GM12878 (cell line): ENCODE results near the gene NAA60. TPM values are rescaled to one million over a fixed set of nuclear protein-coding genes. Genes with fewer than 3 reads are reported as not detected.

ENCODE experiments used
- ATAC-seq: fragments of 200-7000 bp; cut with Tn5 transposase; 3 replicates; pipeline ENCODE4 v1.9.1; 2020; ENCODE audit warnings: mild to moderate bottlenecking, moderate library complexity
- BruUV-seq: library from RNA; stranded (reverse); fragments of 400-500 nt; replicated peaks from 2 replicates; lab custom pipeline; 2021; lab: Mats Ljungman, UMichigan
- CTCF ChIA-PET: fragments of 300-600 bp; sonication (Branson Sonifier 250); formaldehyde crosslinking; extraction: SDS; loops from one replicate; lab custom pipeline; 2021; ENCODE audit warnings: inconsistent platforms; lab: Yijun Ruan, JAX
- POLR2A ChIA-PET: fragments of 350-600 bp; formaldehyde crosslinking; extraction: SDS; loops from one replicate; lab custom pipeline; 2021; ENCODE audit warnings: inconsistent platforms; lab: Charles Lee
- RAD21 ChIA-PET: fragments of 300-600 bp; sonication (Branson Sonifier 250); formaldehyde crosslinking; loops from one replicate; lab custom pipeline; 2023; ENCODE audit warnings: antibody characterized with exemption; ENCODE audit not compliant: unreplicated experiment; lab: Charles Lee
- SMC1A ChIA-PET: fragments of 300-600 bp; sonication (Branson Sonifier 250); formaldehyde crosslinking; loops from one replicate; lab custom pipeline; 2023; ENCODE audit not compliant: unreplicated experiment, uncharacterized antibody; lab: Charles Lee
- DNase-seq: peaks from one replicate; pipeline ENCODE4 v3.0.0-alpha.2; 2011; ENCODE audit warnings: low read depth, low spot score
- FAIRE-seq: peaks from 3 replicates; lab custom pipeline; 2011; peaks lifted over from hg19 to GRCh38; lab: Jason Lieb, UNC
- H2AFZ ChIP-seq: 2 replicates; pipeline ENCODE4 v1.6.0; 2011; ENCODE audit warnings: low read depth, low read length, control low read depth; ENCODE audit not compliant: control insufficient read depth
- H3K27ac ChIP-seq: 2 replicates; pipeline ENCODE4 v1.5.1; 2011; ENCODE audit warnings: control low read depth; ENCODE audit not compliant: control insufficient read depth, insufficient read depth
- H3K27me3 ChIP-seq, 2 experiments: replicated peaks in 1 of 2; 2 replicates each; pipeline versions ENCODE4 v1.6.0 to v1.6.1; 2011; ENCODE audit warnings: low read length in 1 of 2; ENCODE audit not compliant: control insufficient read depth in 2 of 2, insufficient read depth in 2 of 2
- H3K36me3 ChIP-seq, 2 experiments: 2 replicates each; pipeline ENCODE4 v1.5.1; 2011; ENCODE audit warnings: low read length in 1 of 2; ENCODE audit not compliant: control insufficient read depth in 2 of 2, insufficient read depth in 2 of 2
- H3K4me1 ChIP-seq: 2 replicates; pipeline ENCODE4 v1.6.1; 2011; ENCODE audit warnings: mild to moderate bottlenecking, low read length, moderate library complexity, mixed read lengths; ENCODE audit not compliant: control insufficient read depth, insufficient read depth
- H3K4me2 ChIP-seq: 2 replicates; pipeline ENCODE4 v1.6.0; 2011; ENCODE audit warnings: control low read depth; ENCODE audit not compliant: control insufficient read depth, insufficient read depth
- H3K4me3 ChIP-seq: fragments of 200-600 bp; sonication (generic); 2 replicates; pipeline ENCODE4 v1.5.1; 2016
- H3K79me2 ChIP-seq: 2 replicates; pipeline ENCODE4 v1.6.0; 2011; ENCODE audit warnings: low read length; ENCODE audit not compliant: control insufficient read depth, insufficient read depth
- H3K9ac ChIP-seq: 2 replicates; pipeline ENCODE4 v1.8.0; 2011; ENCODE audit warnings: low read length, control low read depth, mixed read lengths; ENCODE audit not compliant: control insufficient read depth, insufficient read depth
- H3K9me3 ChIP-seq: replicated peaks from 3 replicates; pipeline ENCODE4 v1.5.1; 2011; ENCODE audit warnings: mild to moderate bottlenecking, low read length; ENCODE audit not compliant: control insufficient read depth, insufficient read depth
- H4K20me1 ChIP-seq: 2 replicates; pipeline ENCODE4 v1.6.0; 2011; ENCODE audit not compliant: control insufficient read depth, insufficient read depth
- ATF7 ChIP-seq: fragments of 450-650 bp; IDR thresholded peaks from 2 replicates; pipeline ENCODE4 v1.6.1; 2016; ENCODE audit warnings: low read depth, mild to moderate bottlenecking
- CEBPB ChIP-seq, 2 experiments: fragments of 150-350 bp in 1 of 2; IDR thresholded peaks; 2 replicates each; pipeline ENCODE4 v1.6.1; 2012 to 2014; ENCODE audit warnings: low read depth in 2 of 2, low read length in 2 of 2, borderline replicate concordance in 1 of 2, inconsistent platforms in 1 of 2
- CREB1 ChIP-seq: IDR thresholded peaks from 2 replicates; pipeline ENCODE4 v1.6.1; 2012; ENCODE audit warnings: low read depth, mild to moderate bottlenecking, inconsistent platforms
- FOXK2 ChIP-seq: fragments of 450-650 bp; IDR thresholded peaks from 2 replicates; pipeline ENCODE4 v1.6.1; 2017; ENCODE audit warnings: mild to moderate bottlenecking, moderate library complexity
- KAT2A ChIP-seq: conservative IDR thresholded peaks from 2 replicates; pipeline ENCODE4 v1.6.1; 2011; ENCODE audit warnings: low read depth, low read length; ENCODE audit not compliant: control insufficient read depth
- KLF5 ChIP-seq: fragments of 450-650 bp; IDR thresholded peaks from 2 replicates; pipeline ENCODE4 v1.6.1; 2014; ENCODE audit warnings: mild to moderate bottlenecking; ENCODE audit not compliant: partially characterized antibody
- LARP7 ChIP-seq: fragments of 450-650 bp; IDR thresholded peaks from 2 replicates; pipeline ENCODE4 v1.6.1; 2017; ENCODE audit warnings: mild to moderate bottlenecking
- PAX5 ChIP-seq: IDR thresholded peaks from 2 replicates; pipeline ENCODE4 v1.6.1; 2011; ENCODE audit warnings: low read depth, low read length, borderline replicate concordance
- POLR2AphosphoS2 ChIP-seq: IDR thresholded peaks from 2 replicates; pipeline ENCODE4 v1.6.1; 2011; ENCODE audit warnings: low read depth, mild to moderate bottlenecking, low read length, improper control_type of control experiment, moderate library complexity
- SIX5 ChIP-seq: IDR thresholded peaks from 2 replicates; pipeline ENCODE4 v1.6.1; 2011; ENCODE audit warnings: mild to moderate bottlenecking, low read depth, low read length, moderate library complexity; ENCODE audit not compliant: severe bottlenecking
- SMC3 ChIP-seq: IDR thresholded peaks from 2 replicates; pipeline ENCODE4 v1.6.1; 2011; ENCODE audit warnings: low read length, improper control_type of control experiment, borderline replicate concordance
- STAT3 ChIP-seq: IDR thresholded peaks from 2 replicates; pipeline ENCODE4 v1.6.1; 2011; ENCODE audit warnings: low read depth, low read length, improper control_type of control experiment
- YBX1 ChIP-seq: fragments of 450-650 bp; IDR thresholded peaks from 2 replicates; pipeline ENCODE4 v1.6.1; 2016; ENCODE audit warnings: antibody characterized with exemption
- YY1 ChIP-seq: IDR thresholded peaks from 2 replicates; pipeline ENCODE4 v1.6.1; 2011; ENCODE audit warnings: low read depth, mild to moderate bottlenecking, low read length
- WGBS: methylation state at CpG from one replicate; pipeline ENCODE4 v1.1.6; 2016; ENCODE audit warnings: low lambda C conversion rate; ENCODE audit not compliant: insufficient replicate concordance, insufficient coverage; ENCODE audit errors: missing lambda C conversion rate; 5-methylcytosine and 5-hydroxymethylcytosine counted together
- in situ Hi-C: fragments of 300-500 bp; cut with MboI; formaldehyde crosslinking; loops from 9 replicates; pipeline ENCODE4 v1.14.3; 2018; ENCODE audit warnings: mixed read lengths
- intact Hi-C: fragments of 100-400 bp; cut with micrococcal nuclease; formaldehyde crosslinking; loops from one replicate; pipeline ENCODE4 v1.14.2; 2022; ENCODE audit not compliant: unreplicated experiment
- polyA plus RNA-seq, 11 experiments: library from polyadenylated mRNA; depleted of rRNA in 4 of 11; unstranded in 6 of 11; stranded (reverse) in 5 of 11; fragments of >200 nt; fragmentation: Nextera tagmentation in 4 of 11; fragmentation: Illumina TruSeq in 1 of 11; extraction: Ambion mirVana in 4 of 11; extraction: Trizol in 1 of 11; gene quantifications; 1 replicate in 1 of 11; 2 replicates in 10 of 11; pipeline versions ENCODE4 v1.2.1 to v1.2.3, GENCODE V29; 2011 to 2016; ENCODE audit warnings: inconsistent platforms in 2 of 11, missing spikeins in 2 of 11, low read depth in 1 of 11
- total RNA-seq, 4 experiments: library from RNA; depleted of rRNA in 3 of 4; stranded (reverse); fragments of >200 nt in 3 of 4; fragmentation: Illumina TruSeq in 1 of 4; extraction: Trizol in 1 of 4; gene quantifications; 2 replicates each; pipeline versions ENCODE4 v1.2.1 to v1.2.3, GENCODE V29; 2013 to 2021
- TF ChIP-seq, protein P1 (sequence below): fragments of 450-650 bp; IDR thresholded peaks from 2 replicates; pipeline ENCODE4 v1.6.1; 2017; ENCODE audit warnings: mild to moderate bottlenecking

NAA60 gene
- total and polyA plus RNA-seq, 10 of the 15 experiments (the other 5 are each of a cell fraction or from before 2014, with no cell fraction given): 6.2 to 43.1 (median 34.6) TPM

DNA sequence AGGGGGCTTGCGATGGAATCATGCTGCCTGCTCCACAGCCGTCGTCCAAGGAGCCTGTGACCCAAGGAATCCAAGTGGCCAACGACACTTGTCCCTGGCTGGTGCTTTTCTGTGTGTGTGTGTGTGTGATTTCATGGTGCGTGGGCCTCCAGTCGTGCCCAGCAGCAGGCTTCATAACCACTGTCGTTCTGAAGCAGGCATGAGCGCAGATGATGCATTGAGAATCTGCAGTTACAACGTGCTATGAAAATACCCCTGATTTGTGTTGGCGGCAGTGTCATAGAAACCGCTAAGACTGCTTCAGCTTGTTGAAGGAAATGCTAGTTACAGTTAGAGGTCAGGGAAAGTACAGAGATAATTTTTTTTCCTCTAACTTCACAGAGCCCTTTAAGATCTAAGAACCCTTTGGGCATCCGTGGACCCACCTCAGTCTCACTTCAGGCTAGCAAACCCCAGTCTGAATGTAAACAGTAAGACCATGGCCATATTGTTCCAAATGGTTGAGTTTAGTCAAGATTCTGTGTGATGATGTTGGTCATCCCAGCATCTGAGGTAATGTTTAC is 36.3 kb downstream of the NAA60 start:
- no peaks in the 10 kb centered on the region for H4K20me1 ChIP-seq
- no peaks in the 10 kb centered on the region for H3K4me1 ChIP-seq
- TF ChIP-seq FOXK2 (no peak), KAT2A (no peak)
- TF ChIP-seq, protein P1, sequence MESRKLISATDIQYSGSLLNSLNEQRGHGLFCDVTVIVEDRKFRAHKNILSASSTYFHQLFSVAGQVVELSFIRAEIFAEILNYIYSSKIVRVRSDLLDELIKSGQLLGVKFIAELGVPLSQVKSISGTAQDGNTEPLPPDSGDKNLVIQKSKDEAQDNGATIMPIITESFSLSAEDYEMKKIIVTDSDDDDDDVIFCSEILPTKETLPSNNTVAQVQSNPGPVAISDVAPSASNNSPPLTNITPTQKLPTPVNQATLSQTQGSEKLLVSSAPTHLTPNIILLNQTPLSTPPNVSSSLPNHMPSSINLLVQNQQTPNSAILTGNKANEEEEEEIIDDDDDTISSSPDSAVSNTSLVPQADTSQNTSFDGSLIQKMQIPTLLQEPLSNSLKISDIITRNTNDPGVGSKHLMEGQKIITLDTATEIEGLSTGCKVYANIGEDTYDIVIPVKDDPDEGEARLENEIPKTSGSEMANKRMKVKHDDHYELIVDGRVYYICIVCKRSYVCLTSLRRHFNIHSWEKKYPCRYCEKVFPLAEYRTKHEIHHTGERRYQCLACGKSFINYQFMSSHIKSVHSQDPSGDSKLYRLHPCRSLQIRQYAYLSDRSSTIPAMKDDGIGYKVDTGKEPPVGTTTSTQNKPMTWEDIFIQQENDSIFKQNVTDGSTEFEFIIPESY: peak; percentile 63; the same call in 1 of the 2 replicates
- CTCF ChIA-PET: no interaction called here
- in situ Hi-C loops: no loop called here
- no peak overlapping the region for H3K9ac ChIP-seq
- WGBS: 68% methylated on average over 12 of the region's 12 CpGs
- FAIRE-seq (no peak), DNase-seq (no peak), ATAC-seq (no peak)
- intact Hi-C loops: no loop called here
- peaks cover 5 to 34% of the 10 kb centered on the region in 2 experiments; a peak in 3 of 4 replicates for H3K36me3 ChIP-seq
- no peaks in the 10 kb centered on the region for H3K9me3 ChIP-seq
- H3K27ac ChIP-seq: no peak overlapping the region
- POLR2A ChIA-PET: no interaction called here
- no peak overlapping the region for H3K4me3 ChIP-seq
- no peak overlapping the region for H3K4me2 ChIP-seq
- no TSS peak for BruUV-seq
- H2AFZ ChIP-seq: no peak overlapping the region
- H3K79me2 ChIP-seq: peaks cover 2% of the 10 kb centered on the region; the same call in 1 of the 2 replicates
- H3K27me3 ChIP-seq: no peaks in the 10 kb centered on the region
- SMC1A ChIA-PET: no interaction called here
- RAD21 ChIA-PET: no interaction called here

GRCh38 chr16:3480901-3481695 is 37.6 kb downstream of the NAA60 start:
- Histone ChIP-seq H3K9ac (no peak overlapping the region), H4K20me1 (no peaks in the 10 kb centered on the region)
- SMC1A ChIA-PET: no interaction called here
- TF ChIP-seq YY1: no peak
- no peak for TF ChIP-seq YBX1
- TF ChIP-seq SIX5: no peak
- TF ChIP-seq CREB1: no peak
- no peak for TF ChIP-seq SMC3
- TF ChIP-seq PAX5: no peak
- TF ChIP-seq CEBPB (IDR thresholded peaks at IDR 0.05; ENCODE audit: borderline replicate concordance in 1 of 2, low read depth in 2 of 2, low read length in 2 of 2): no peak
- no peak for TF ChIP-seq STAT3
- TF ChIP-seq LARP7: no peak
- no peak for TF ChIP-seq KLF5
- TF ChIP-seq POLR2AphosphoS2: no peak
- TF ChIP-seq ATF7: no peak
- TF ChIP-seq, all 136 proteins: peak for 0
- ATAC-seq (no peak), DNase-seq (no peak), FAIRE-seq (no peak)
- Histone ChIP-seq H2AFZ (no peak overlapping the region), H3K4me1 (no peaks in the 10 kb centered on the region), H3K9me3 (no peaks in the 10 kb centered on the region), H3K36me3 (peaks cover 5 to 43% of the 10 kb centered on the region in 2 experiments; a peak in 3 of 4 replicates), H3K4me2 (no peak overlapping the region), H3K27ac (no peak overlapping the region), H3K27me3 (no peaks in the 10 kb centered on the region), H3K79me2 (no peaks in the 10 kb centered on the region), H3K4me3 (no peak overlapping the region)
- CTCF ChIA-PET: no interaction called here
- intact Hi-C loops: no loop called here
- POLR2A ChIA-PET: no interaction called here
- RAD21 ChIA-PET: no interaction called here
- 93% methylated on average over 15 of the region's 18 CpGs for WGBS
- no TSS peak for BruUV-seq
- in situ Hi-C loops: no loop called here
